ENCODE data around the gene NBAS. TPM values are rescaled to one million over a fixed set of nuclear protein-coding genes. Genes with fewer than 3 reads are reported as not detected.
"Not testable (repeated sequence)": the region's sequence is repeated elsewhere in the genome, so short reads cannot be mapped to it uniquely, and the experiment has no call there.

NBAS gene
- total RNA-seq, 2 donors from 2014 or later, result 29.3 to 32.5 TPM

GRCh38 chr2:15520346-15520745, 40.8 kb downstream of the NBAS start:
- Mint-ChIP-seq H3K27me3 (no peaks in the 10 kb centered on the region), H3K36me3 (ENCODE audit: low read depth) (peaks cover 10% of the 10 kb centered on the region), H3K4me3 (no peak overlapping the region), H3K4me1 (peaks cover 5% of the 10 kb centered on the region), H3K27ac (no peak overlapping the region)
- DNase-seq (no peak), ATAC-seq (no peak)
- H3K9me3 ChIP-seq (ENCODE audit: control insufficient read depth, low read length, poor library complexity, severe bottlenecking), result no peaks in the 10 kb centered on the region

GRCh38 chr2:15518759-15519158, 42.4 kb downstream of the NBAS start:
- peaks cover 10% of the 10 kb centered on the region for H3K36me3 Mint-ChIP-seq (ENCODE audit: low read depth)
- ATAC-seq; DNase-seq; H3K27me3 Mint-ChIP-seq; H3K9me3 ChIP-seq (ENCODE audit: control insufficient read depth, low read length, poor library complexity, severe bottlenecking); H3K4me3 Mint-ChIP-seq; H3K27ac Mint-ChIP-seq; H3K4me1 Mint-ChIP-seq: not testable (repeated sequence)

- H3K4me1 Mint-ChIP-seq, result peaks cover 10% of the 10 kb centered on the region
- no peaks in the 10 kb centered on the region for H3K9me3 ChIP-seq (ENCODE audit: control insufficient read depth, low read length, poor library complexity, severe bottlenecking)
- H3K27me3 Mint-ChIP-seq, result no peaks in the 10 kb centered on the region
- ATAC-seq (no peak), DNase-seq (no peak)
- H3K27ac Mint-ChIP-seq, result no peak overlapping the region
- no peak overlapping the region for H3K4me3 Mint-ChIP-seq
- peaks cover 13% of the 10 kb centered on the region for H3K36me3 Mint-ChIP-seq (ENCODE audit: low read depth)
These were observed 43.3 kb downstream of the NBAS start for GRCh38 chr2:15517793-15518192.

GRCh38 chr2:15511686-15512085, 49.4 kb downstream of the NBAS start:
- ATAC-seq (no peak), DNase-seq (no peak)
- no peaks in the 10 kb centered on the region for H3K27me3 Mint-ChIP-seq
- H3K27ac Mint-ChIP-seq, result no peak overlapping the region
- peaks cover 12% of the 10 kb centered on the region for H3K4me1 Mint-ChIP-seq
- H3K36me3 Mint-ChIP-seq (ENCODE audit: low read depth), result peaks cover 12% of the 10 kb centered on the region
- no peaks in the 10 kb centered on the region for H3K9me3 ChIP-seq (ENCODE audit: control insufficient read depth, low read length, poor library complexity, severe bottlenecking)
- H3K4me3 Mint-ChIP-seq, result no peak overlapping the region

GRCh38 chr2:15510552-15510951, 50.6 kb downstream of the NBAS start:
- no peak for ATAC-seq
- Mint-ChIP-seq H3K36me3 (ENCODE audit: low read depth) (peaks cover 8% of the 10 kb centered on the region), H3K27ac (peak overlapping the region; percentile 69), H3K4me1 (peaks cover 13% of the 10 kb centered on the region), H3K4me3 (no peak overlapping the region), H3K27me3 (no peaks in the 10 kb centered on the region)
- no peaks in the 10 kb centered on the region for H3K9me3 ChIP-seq (ENCODE audit: control insufficient read depth, low read length, poor library complexity, severe bottlenecking)
- no peak for DNase-seq

GRCh38 chr2:15510131-15510530, 51.0 kb downstream of the NBAS start:
- no peak for DNase-seq
- H3K27ac Mint-ChIP-seq, result peak overlapping the region; percentile 69
- peaks cover 10% of the 10 kb centered on the region for H3K36me3 Mint-ChIP-seq (ENCODE audit: low read depth)
- H3K4me1 Mint-ChIP-seq, result peaks cover 13% of the 10 kb centered on the region
- no peaks in the 10 kb centered on the region for H3K9me3 ChIP-seq (ENCODE audit: control insufficient read depth, low read length, poor library complexity, severe bottlenecking)
- H3K4me3 Mint-ChIP-seq, result no peak overlapping the region
- no peaks in the 10 kb centered on the region for H3K27me3 Mint-ChIP-seq
- ATAC-seq, result no peak

- no peak overlapping the region for H3K27ac Mint-ChIP-seq
- no peaks in the 10 kb centered on the region for H3K9me3 ChIP-seq (ENCODE audit: control insufficient read depth, low read length, poor library complexity, severe bottlenecking)
- ATAC-seq, result no peak
- peaks cover 11% of the 10 kb centered on the region for H3K36me3 Mint-ChIP-seq (ENCODE audit: low read depth)
- H3K4me1 Mint-ChIP-seq, result peaks cover 8% of the 10 kb centered on the region
- H3K27me3 Mint-ChIP-seq, result no peaks in the 10 kb centered on the region
- no peak overlapping the region for H3K4me3 Mint-ChIP-seq
- DNase-seq, result no peak
These were observed 53.4 kb downstream of the NBAS start for GRCh38 chr2:15507697-15508096.

- no peak overlapping the region for H3K27ac Mint-ChIP-seq
- no peak overlapping the region for H3K4me3 Mint-ChIP-seq
- no peak for DNase-seq
- no peak for ATAC-seq
- H3K9me3 ChIP-seq (ENCODE audit: control insufficient read depth, low read length, poor library complexity, severe bottlenecking), result no peaks in the 10 kb centered on the region
- no peaks in the 10 kb centered on the region for H3K27me3 Mint-ChIP-seq
- peaks cover 11% of the 10 kb centered on the region for H3K36me3 Mint-ChIP-seq (ENCODE audit: low read depth)
- H3K4me1 Mint-ChIP-seq, result peaks cover 8% of the 10 kb centered on the region
These were observed 54.1 kb downstream of the NBAS start for GRCh38 chr2:15507061-15507460.

GRCh38 chr2:15506229-15506819, 54.8 kb downstream of the NBAS start:
- H3K9me3 ChIP-seq (ENCODE audit: control insufficient read depth, low read length, poor library complexity, severe bottlenecking), result no peaks in the 10 kb centered on the region
- H3K36me3 Mint-ChIP-seq (ENCODE audit: low read depth), result peaks cover 11% of the 10 kb centered on the region
- H3K4me3 Mint-ChIP-seq, result no peak overlapping the region
- no peak overlapping the region for H3K27ac Mint-ChIP-seq
- ATAC-seq (no peak), DNase-seq (no peak)
- H3K4me1 Mint-ChIP-seq, result peaks cover 8% of the 10 kb centered on the region
- H3K27me3 Mint-ChIP-seq, result no peaks in the 10 kb centered on the region

- Mint-ChIP-seq H3K36me3 (ENCODE audit: low read depth) (peaks cover 7% of the 10 kb centered on the region), H3K27ac (no peak overlapping the region)
- no peak for ATAC-seq
These were observed 56.1 kb downstream of the NBAS start for GRCh38 chr2:15504882-15505663.

GRCh38 chr2:15499251-15499650, 61.9 kb downstream of the NBAS start:
- H3K36me3 Mint-ChIP-seq (ENCODE audit: low read depth); DNase-seq; H3K27me3 Mint-ChIP-seq; ATAC-seq; H3K4me1 Mint-ChIP-seq; H3K4me3 Mint-ChIP-seq; H3K9me3 ChIP-seq (ENCODE audit: control insufficient read depth, low read length, poor library complexity, severe bottlenecking); H3K27ac Mint-ChIP-seq: not testable (repeated sequence)

More at GRCh38 chr2:15504882-15505663, 56.1 kb downstream of the NBAS start:
- no peak for DNase-seq
- no peak overlapping the region for H3K4me3 Mint-ChIP-seq
- H3K27me3 Mint-ChIP-seq, result no peaks in the 10 kb centered on the region
- H3K9me3 ChIP-seq (ENCODE audit: control insufficient read depth, low read length, poor library complexity, severe bottlenecking), result no peaks in the 10 kb centered on the region
- H3K4me1 Mint-ChIP-seq, result peaks cover 6% of the 10 kb centered on the region

GRCh38 chr2:15498554-15498953, 62.6 kb downstream of the NBAS start:
- H3K9me3 ChIP-seq (ENCODE audit: control insufficient read depth, low read length, poor library complexity, severe bottlenecking), result no peaks in the 10 kb centered on the region
- peaks cover 2% of the 10 kb centered on the region for H3K4me1 Mint-ChIP-seq
- peaks cover 8% of the 10 kb centered on the region for H3K36me3 Mint-ChIP-seq (ENCODE audit: low read depth)
- H3K27ac Mint-ChIP-seq, result no peak overlapping the region
- ATAC-seq (no peak), DNase-seq (no peak)
- H3K4me3 Mint-ChIP-seq, result no peak overlapping the region
- no peaks in the 10 kb centered on the region for H3K27me3 Mint-ChIP-seq

- ATAC-seq (no peak), DNase-seq (no peak)
- Mint-ChIP-seq H3K27ac (no peak overlapping the region), H3K27me3 (no peaks in the 10 kb centered on the region), H3K4me1 (peaks cover 2% of the 10 kb centered on the region), H3K36me3 (ENCODE audit: low read depth) (peaks cover 6% of the 10 kb centered on the region), H3K4me3 (no peak overlapping the region)
- H3K9me3 ChIP-seq (ENCODE audit: control insufficient read depth, low read length, poor library complexity, severe bottlenecking), result no peaks in the 10 kb centered on the region
These were observed 66.3 kb downstream of the NBAS start for GRCh38 chr2:15494877-15495276.

All from T-helper 17 cell (primary cell).